ENCODE data around the gene BST2. TPM values are rescaled to one million over a fixed set of nuclear protein-coding genes. Genes with fewer than 3 reads are reported as not detected.

BST2 gene
- total and polyA plus RNA-seq, 9 of the 15 experiments (the other 6 are each of a cell fraction or from before 2014, with no cell fraction given) = 11.2 to 232 (median 151) TPM

GRCh38 chr19:17390665-17391370, 14.6 kb downstream of the BST2 start (continued):
- TF ChIP-seq NFIC (IDR thresholded peaks at IDR 0.05) (peak; percentile 38; the same call in 1 of the 2 replicates), MIER1 (IDR thresholded peaks at IDR 0.05; ENCODE audit: low read depth) (no peak), THRA (IDR thresholded peaks at IDR 0.05) (no peak), HINFP (tag; conservative IDR thresholded peaks at IDR 0.05; ENCODE audit: low read depth) (no peak), ZNF133 (CRISPR knock-in tag; IDR thresholded peaks at IDR 0.05) (no peak), SREBF1 (IDR thresholded peaks at IDR 0.05; ENCODE audit: borderline replicate concordance, low read depth, low read length) (no peak), ERF (CRISPR knock-in tag; IDR thresholded peaks at IDR 0.05) (0 out of 2 replicates have a peak, but pooled peaks have one; percentile 50), ZNF561 (CRISPR knock-in tag; conservative IDR thresholded peaks at IDR 0.05) (no peak), CBX3 (IDR thresholded peaks at IDR 0.05; ENCODE audit: borderline replicate concordance in 1 of 2, low read length in 2 of 2) (peak in 1 of 2 experiments; percentile 54; a peak in 1 of 3 replicates), SAFB (IDR thresholded peaks at IDR 0.05; ENCODE audit: borderline replicate concordance, low read depth, low read length) (0 out of 2 replicates have a peak, but pooled peaks have one; percentile 22), THRAP3 (IDR thresholded peaks at IDR 0.05; ENCODE audit: borderline replicate concordance) (no peak), TRIM24 (IDR thresholded peaks at IDR 0.05) (no peak), TFAP4 (CRISPR knock-in tag; IDR thresholded peaks at IDR 0.05; ENCODE audit: borderline replicate concordance) (peak; percentile 57), PRPF4 (IDR thresholded peaks at IDR 0.05; ENCODE audit: insufficient read depth, low read depth, low read length, poor library complexity, severe bottlenecking) (no peak), PPARD (CRISPR knock-in tag; IDR thresholded peaks at IDR 0.05) (no peak), BCL6 (CRISPR knock-in tag; IDR thresholded peaks at IDR 0.05) (no peak), MLLT1 (IDR thresholded peaks at IDR 0.05) (peak in 1 of 2 experiments; percentile 42; a peak in 1 of 4 replicates), ZNF184 (CRISPR knock-in tag; IDR thresholded peaks at IDR 0.05) (no peak), IRF1 (CRISPR knock-in tag; IDR thresholded peaks at IDR 0.05; ENCODE audit: borderline replicate concordance) (no peak), ZNF124 (CRISPR knock-in tag; IDR thresholded peaks at IDR 0.05) (no peak), ETV1 (tag; conservative IDR thresholded peaks at IDR 0.05; ENCODE audit: low read depth) (no peak), POLR2AphosphoS5 (IDR thresholded peaks at IDR 0.05; ENCODE audit: control insufficient read depth, insufficient read depth, low read depth, low read length) (no peak)
